SK-N-SH (cell line): ENCODE results near the gene RBMS3.

ENCODE experiments used
- CTCF ChIP-seq: fragments of 200-600 bp; sonication (generic); IDR thresholded peaks from 2 replicates; pipeline ENCODE4 v1.6.1; 2017; ENCODE audit warnings: antibody characterized with exemption, mild to moderate bottlenecking, moderate library complexity
- EZH2phosphoT487 ChIP-seq: fragments of 200-600 bp; sonication (generic); IDR thresholded peaks from 2 replicates; pipeline ENCODE4 v1.6.1; 2017; ENCODE audit warnings: low read depth, mixed run types, mild to moderate bottlenecking, antibody characterized with exemption, moderate library complexity, borderline replicate concordance
- JUND ChIP-seq: IDR thresholded peaks from 2 replicates; pipeline ENCODE4 v1.4.0; 2012
- MAX ChIP-seq: IDR thresholded peaks from 2 replicates; pipeline ENCODE4 v1.4.0; 2012; ENCODE audit warnings: low read depth
- POLR2AphosphoS5 ChIP-seq: IDR thresholded peaks from 2 replicates; pipeline ENCODE4 v1.6.1; 2012; ENCODE audit warnings: low read depth, low read length
- SIN3A ChIP-seq: IDR thresholded peaks from 2 replicates; pipeline ENCODE4 v1.6.1; 2012; ENCODE audit warnings: low read depth, mild to moderate bottlenecking, low read length, moderate library complexity, borderline replicate concordance
- YY1 ChIP-seq: IDR thresholded peaks from 2 replicates; pipeline ENCODE4 v1.4.0; 2012; ENCODE audit warnings: low read depth, mild to moderate bottlenecking
- TF ChIP-seq, protein P1 (sequence below): IDR thresholded peaks from 2 replicates; pipeline ENCODE4 v1.6.1; 2012; ENCODE audit warnings: mild to moderate bottlenecking, low read depth, low read length, moderate library complexity

DNA sequence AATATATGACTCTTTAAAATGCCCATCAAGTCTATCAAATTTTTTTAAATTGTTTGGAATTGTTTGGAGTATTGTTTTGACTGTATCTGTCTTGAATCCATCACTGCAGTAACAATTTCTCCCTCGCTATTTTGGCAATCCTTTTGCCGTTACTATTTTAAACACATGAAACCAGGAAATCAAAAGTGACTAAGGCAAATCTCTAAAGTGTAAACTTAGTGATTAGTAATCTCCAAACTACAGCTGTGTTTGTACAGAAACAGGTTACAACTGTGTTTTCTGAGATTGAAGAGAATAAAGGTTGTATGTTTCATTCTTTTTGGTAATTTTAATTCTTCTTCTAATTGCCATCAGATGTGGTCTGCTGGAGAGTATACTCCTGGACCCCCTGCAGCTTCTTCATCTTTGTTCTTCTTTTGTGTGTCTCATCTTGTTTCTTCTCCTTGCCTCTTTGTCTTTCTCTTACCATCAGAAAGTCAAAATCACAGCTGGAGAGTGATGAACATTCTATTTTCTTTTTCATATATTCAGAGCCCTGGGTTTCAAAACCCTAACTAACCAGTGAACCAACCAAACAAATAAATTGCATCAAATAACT, 465.4 kb downstream of the RBMS3 start:
- TF ChIP-seq, protein P1, sequence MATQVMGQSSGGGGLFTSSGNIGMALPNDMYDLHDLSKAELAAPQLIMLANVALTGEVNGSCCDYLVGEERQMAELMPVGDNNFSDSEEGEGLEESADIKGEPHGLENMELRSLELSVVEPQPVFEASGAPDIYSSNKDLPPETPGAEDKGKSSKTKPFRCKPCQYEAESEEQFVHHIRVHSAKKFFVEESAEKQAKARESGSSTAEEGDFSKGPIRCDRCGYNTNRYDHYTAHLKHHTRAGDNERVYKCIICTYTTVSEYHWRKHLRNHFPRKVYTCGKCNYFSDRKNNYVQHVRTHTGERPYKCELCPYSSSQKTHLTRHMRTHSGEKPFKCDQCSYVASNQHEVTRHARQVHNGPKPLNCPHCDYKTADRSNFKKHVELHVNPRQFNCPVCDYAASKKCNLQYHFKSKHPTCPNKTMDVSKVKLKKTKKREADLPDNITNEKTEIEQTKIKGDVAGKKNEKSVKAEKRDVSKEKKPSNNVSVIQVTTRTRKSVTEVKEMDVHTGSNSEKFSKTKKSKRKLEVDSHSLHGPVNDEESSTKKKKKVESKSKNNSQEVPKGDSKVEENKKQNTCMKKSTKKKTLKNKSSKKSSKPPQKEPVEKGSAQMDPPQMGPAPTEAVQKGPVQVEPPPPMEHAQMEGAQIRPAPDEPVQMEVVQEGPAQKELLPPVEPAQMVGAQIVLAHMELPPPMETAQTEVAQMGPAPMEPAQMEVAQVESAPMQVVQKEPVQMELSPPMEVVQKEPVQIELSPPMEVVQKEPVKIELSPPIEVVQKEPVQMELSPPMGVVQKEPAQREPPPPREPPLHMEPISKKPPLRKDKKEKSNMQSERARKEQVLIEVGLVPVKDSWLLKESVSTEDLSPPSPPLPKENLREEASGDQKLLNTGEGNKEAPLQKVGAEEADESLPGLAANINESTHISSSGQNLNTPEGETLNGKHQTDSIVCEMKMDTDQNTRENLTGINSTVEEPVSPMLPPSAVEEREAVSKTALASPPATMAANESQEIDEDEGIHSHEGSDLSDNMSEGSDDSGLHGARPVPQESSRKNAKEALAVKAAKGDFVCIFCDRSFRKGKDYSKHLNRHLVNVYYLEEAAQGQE = no peak
- no peak for TF ChIP-seq CTCF
- no peak for TF ChIP-seq EZH2phosphoT487
- TF ChIP-seq POLR2AphosphoS5 = no peak
- TF ChIP-seq SIN3A = no peak
- TF ChIP-seq MAX = no peak
- TF ChIP-seq YY1 = no peak
- no peak for TF ChIP-seq JUND
